Karpas-422 (cell line): ENCODE data around the gene ITGA11. TPM values are rescaled to one million over a fixed set of nuclear protein-coding genes. Genes with fewer than 3 reads are reported as not detected.
"Not testable (repeated sequence)": the region's sequence is repeated elsewhere in the genome, so short reads cannot be mapped to it uniquely, and the experiment has no call there.

ENCODE experiments used
- DNase-seq: peaks from one replicate; pipeline ENCODE4 v3.0.0-alpha.2; 2015
- H2AFZ ChIP-seq: fragments of 200-600 bp; sonication (generic); 2 replicates; pipeline ENCODE4 v1.6.1; 2014; ENCODE audit warnings: antibody characterized with exemption, low read length, mixed read lengths
- H3K27ac ChIP-seq: fragments of 200-600 bp; sonication (generic); 2 replicates; pipeline ENCODE4 v1.5.1; 2014; ENCODE audit warnings: mild to moderate bottlenecking, low read length, moderate library complexity
- H3K27me3 ChIP-seq: fragments of 200-600 bp; sonication (generic); 2 replicates; pipeline ENCODE4 v1.6.1; 2014; ENCODE audit warnings: low read length, mixed read lengths
- H3K36me3 ChIP-seq: fragments of 200-600 bp; sonication (generic); 2 replicates; pipeline ENCODE4 v1.6.1; 2014; ENCODE audit warnings: low read length, mixed read lengths; ENCODE audit not compliant: insufficient read depth
- H3K4me1 ChIP-seq: fragments of 200-600 bp; sonication (generic); 2 replicates; pipeline ENCODE4 v1.6.1; 2014; ENCODE audit warnings: mild to moderate bottlenecking, low read length, mixed read lengths
- H3K4me2 ChIP-seq: fragments of 200-600 bp; sonication (generic); 2 replicates; pipeline ENCODE4 v1.6.1; 2014; ENCODE audit warnings: low read length, low read depth, mild to moderate bottlenecking; ENCODE audit not compliant: poor library complexity, severe bottlenecking
- H3K4me3 ChIP-seq: fragments of 200-600 bp; sonication (generic); 2 replicates; pipeline ENCODE4 v1.5.1; 2014; ENCODE audit warnings: mild to moderate bottlenecking, antibody characterized with exemption, low read length, mixed read lengths
- H3K79me2 ChIP-seq: fragments of 200-600 bp; sonication (generic); 2 replicates; pipeline ENCODE4 v1.6.1; 2014; ENCODE audit warnings: mild to moderate bottlenecking, low read length, mixed read lengths
- H3K9ac ChIP-seq: fragments of 200-600 bp; sonication (generic); 2 replicates; pipeline ENCODE4 v1.6.0; 2014; ENCODE audit warnings: low read length
- H3K9me2 ChIP-seq: fragments of 200-600 bp; sonication (generic), shearing (Covaris generic); replicated peaks from 2 replicates; pipeline ENCODE4 v1.6.0; 2014; ENCODE audit warnings: mild to moderate bottlenecking, low read length, moderate library complexity; ENCODE audit not compliant: insufficient read depth
- H3K9me3 ChIP-seq: fragments of 300-700, 200-600 bp; sonication (generic); 2 replicates; pipeline ENCODE4 v1.6.1; 2014; ENCODE audit warnings: low read length, mixed read lengths
- H4K20me1 ChIP-seq: fragments of 200-600 bp; sonication (generic); 2 replicates; pipeline ENCODE4 v1.6.1; 2014; ENCODE audit warnings: mild to moderate bottlenecking, antibody characterized with exemption, low read length, low read depth; ENCODE audit not compliant: insufficient read depth
- total RNA-seq: library from RNA; depleted of rRNA; stranded (reverse); fragments of >200 nt; shearing (Covaris generic); gene quantifications from 2 replicates; pipeline ENCODE4 v1.2.3, GENCODE V29; 2014; ENCODE audit warnings: low replicate concordance

The ITGA11 gene
- total RNA-seq, 1 experiment from 2014 or later, result not detected

- Histone ChIP-seq H2AFZ (no peak overlapping the region), H3K9me3 (no peaks in the 10 kb centered on the region), H3K9me2 (no peaks in the 10 kb centered on the region), H3K4me2 (no peak overlapping the region), H4K20me1 (no peaks in the 10 kb centered on the region), H3K27ac (no peak overlapping the region), H3K27me3 (no peaks in the 10 kb centered on the region), H3K9ac (no peak overlapping the region), H3K79me2 (no peaks in the 10 kb centered on the region), H3K4me1 (no peaks in the 10 kb centered on the region), H3K36me3 (no peaks in the 10 kb centered on the region), H3K4me3 (no peak overlapping the region)
- no peak for DNase-seq
Measured at GRCh38 chr15:68402432-68403160, 29.4 kb downstream of the ITGA11 start.

- no peak for DNase-seq
- H3K79me2 ChIP-seq, result no peaks in the 10 kb centered on the region
- H2AFZ ChIP-seq, result no peak overlapping the region
- no peaks in the 10 kb centered on the region for H3K4me1 ChIP-seq
- no peaks in the 10 kb centered on the region for H3K9me3 ChIP-seq
- no peak overlapping the region for H3K4me3 ChIP-seq
- H3K27ac ChIP-seq, result no peak overlapping the region
- no peak overlapping the region for H3K9ac ChIP-seq
- no peaks in the 10 kb centered on the region for H3K36me3 ChIP-seq
- no peaks in the 10 kb centered on the region for H4K20me1 ChIP-seq
- no peaks in the 10 kb centered on the region for H3K9me2 ChIP-seq
- no peak overlapping the region for H3K4me2 ChIP-seq
- H3K27me3 ChIP-seq, result no peaks in the 10 kb centered on the region
Measured at GRCh38 chr15:68401496-68402431, 30.2 kb downstream of the ITGA11 start.

GRCh38 chr15:68400066-68400456, 31.9 kb downstream of the ITGA11 start:
- Histone ChIP-seq H3K4me3 (no peak overlapping the region), H3K9ac (no peak overlapping the region), H3K79me2 (no peaks in the 10 kb centered on the region), H3K27me3 (no peaks in the 10 kb centered on the region), H3K4me1 (no peaks in the 10 kb centered on the region), H2AFZ (no peak overlapping the region), H3K9me2 (no peaks in the 10 kb centered on the region), H4K20me1 (no peaks in the 10 kb centered on the region), H3K27ac (no peak overlapping the region), H3K4me2 (no peak overlapping the region), H3K36me3 (no peaks in the 10 kb centered on the region), H3K9me3 (no peaks in the 10 kb centered on the region)
- DNase-seq, result peak; percentile 35

GRCh38 chr15:68399096-68400065, 32.6 kb downstream of the ITGA11 start:
- no peaks in the 10 kb centered on the region for H3K27me3 ChIP-seq
- H3K79me2 ChIP-seq, result no peaks in the 10 kb centered on the region
- H3K27ac ChIP-seq, result no peak overlapping the region
- DNase-seq, result no peak
- no peaks in the 10 kb centered on the region for H3K36me3 ChIP-seq
- H2AFZ ChIP-seq, result no peak overlapping the region
- H3K9me2 ChIP-seq, result no peaks in the 10 kb centered on the region
- H3K4me2 ChIP-seq, result no peak overlapping the region
- no peaks in the 10 kb centered on the region for H4K20me1 ChIP-seq
- H3K4me1 ChIP-seq, result no peaks in the 10 kb centered on the region
- H3K9me3 ChIP-seq, result no peaks in the 10 kb centered on the region
- H3K9ac ChIP-seq, result no peak overlapping the region
- no peak overlapping the region for H3K4me3 ChIP-seq

GRCh38 chr15:68397999-68398398, 34.0 kb downstream of the ITGA11 start:
- H3K27me3 ChIP-seq, DNase-seq, H2AFZ ChIP-seq, H3K9me2 ChIP-seq, H3K4me1 ChIP-seq, H3K4me2 ChIP-seq, H3K4me3 ChIP-seq, H4K20me1 ChIP-seq, H3K9me3 ChIP-seq, H3K36me3 ChIP-seq, H3K9ac ChIP-seq, H3K27ac ChIP-seq, H3K79me2 ChIP-seq: not testable (repeated sequence)

- Histone ChIP-seq H3K4me1 (no peaks in the 10 kb centered on the region), H3K79me2 (no peaks in the 10 kb centered on the region), H3K9me2 (no peaks in the 10 kb centered on the region), H3K9me3 (no peaks in the 10 kb centered on the region), H3K4me3 (no peak overlapping the region), H2AFZ (no peak overlapping the region), H3K36me3 (no peaks in the 10 kb centered on the region), H4K20me1 (no peaks in the 10 kb centered on the region), H3K9ac (no peak overlapping the region), H3K4me2 (no peak overlapping the region), H3K27me3 (no peaks in the 10 kb centered on the region), H3K27ac (no peak overlapping the region)
- no peak for DNase-seq
Measured at GRCh38 chr15:68396068-68396467, 35.9 kb downstream of the ITGA11 start.

GRCh38 chr15:68391121-68391520, 40.8 kb downstream of the ITGA11 start:
- Histone ChIP-seq H3K4me2 (no peak overlapping the region), H3K27ac (no peak overlapping the region), H3K9me2 (no peaks in the 10 kb centered on the region), H4K20me1 (no peaks in the 10 kb centered on the region), H3K9ac (no peak overlapping the region), H3K4me3 (no peak overlapping the region), H3K4me1 (peaks cover 16% of the 10 kb centered on the region), H3K9me3 (no peaks in the 10 kb centered on the region), H3K79me2 (no peaks in the 10 kb centered on the region), H3K27me3 (no peaks in the 10 kb centered on the region), H2AFZ (no peak overlapping the region), H3K36me3 (no peaks in the 10 kb centered on the region)
- no peak for DNase-seq
